Right lobe of liver (tissue), 6 donors: ENCODE results near the gene SNRPA1. TPM values are rescaled to one million over a fixed set of nuclear protein-coding genes. Genes with fewer than 3 reads are reported as not detected.
A peak's percentile ranks its signal among the peaks of the same experiment; 100 is the strongest.
"Not testable (repeated sequence)": the region's sequence is repeated elsewhere in the genome, so short reads cannot be mapped to it uniquely, and the experiment has no call there.

Experiments used
- ATAC-seq, 4 donors: fragments of 200-7000 bp; cut with Tn5 transposase; one replicate each; pipeline ENCODE4 v1.9.1; 2020; ENCODE audit warnings: mild to moderate bottlenecking in 4 of 4, moderate library complexity in 4 of 4
- DNase-seq, 3 donors: peaks; one replicate each; pipeline ENCODE4 v3.0.0-alpha.2; 2020
- H3K27ac ChIP-seq, 3 donors: fragments of 200-600 bp; one replicate each; pipeline ENCODE4 v1.8.0; 2022
- H3K27me3 ChIP-seq, 2 donors: fragments of 200-600 bp; one replicate each; pipeline ENCODE4 v1.8.0; 2022
- H3K36me3 ChIP-seq, 4 donors: fragments of 200-600 bp; sonication (generic) in 1 of 4; one replicate each; pipeline versions ENCODE4 v1.5.1 to v1.8.0; 2017 to 2022; ENCODE audit warnings: control low read depth in 1 of 4
- H3K4me1 ChIP-seq, 4 donors: fragments of 200-600 bp; sonication (generic) in 1 of 4; one replicate each; pipeline versions ENCODE4 v1.5.1 to v1.8.0; 2017 to 2022; ENCODE audit warnings: control low read depth in 1 of 4
- H3K4me3 ChIP-seq, 3 donors: fragments of 200-600 bp; one replicate each; pipeline ENCODE4 v1.8.0; 2022
- H3K9me3 ChIP-seq, 4 donors: fragments of 200-600 bp; sonication (generic) in 1 of 4; one replicate each; pipeline versions ENCODE4 v1.5.1 to v1.8.0; 2017 to 2022; ENCODE audit warnings: control low read depth in 1 of 4
- POLR2A ChIP-seq: fragments of 450-650 bp; IDR thresholded peaks from one replicate; pipeline ENCODE4 v1.6.1; 2017; ENCODE audit warnings: antibody characterized with exemption, mild to moderate bottlenecking
- WGBS: methylation state at CpG from one replicate; pipeline ENCODE4 v1.1.6; 2018; ENCODE audit warnings: low coverage, low lambda C conversion rate; ENCODE audit not compliant: insufficient coverage; ENCODE audit errors: missing lambda C conversion rate; 5-methylcytosine and 5-hydroxymethylcytosine counted together
- intact Hi-C, 2 donors: fragments of 100-400 bp; cut with DNase I; formaldehyde crosslinking; loops; one replicate each; pipeline versions ENCODE4 v1.11.2 to v1.14.1; 2022
- total RNA-seq, 6 experiments: library from RNA; depleted of rRNA in 2 of 6; stranded (reverse); fragments of >200 nt in 2 of 6; fragmentation: NEBNext Ultra II Directional in 3 of 6; extraction: Animal tissue kit (Norgen Biotek cat#: 25700) in 3 of 6; gene quantifications; one replicate each; pipeline versions ENCODE4 v1.1.0 to v1.2.4, GENCODE V29; 2016 to 2023
- TF ChIP-seq, protein P1 (sequence below), 4 donors: fragments of 200-600 bp in 3 of 4; fragments of 450-650 bp in 1 of 4; IDR thresholded peaks; one replicate each; pipeline versions ENCODE4 v1.5.1 to v1.8.0; 2016 to 2022; ENCODE audit warnings: antibody characterized with exemption in 4 of 4, mild to moderate bottlenecking in 2 of 4
- donor health status: DM: no; HTN: yes; CAD: no.
- donor health status: DM: no; HTN: no; CAD: no.
- donor health status: DM: no; HTN: no; CAD: no.
- donor health status: DM: no; HTN: yes; CAD: no.
- donor health status: DM: no; HTN: yes; CAD: no.

SNRPA1 gene
- total RNA-seq, 6 experiments from 2014 or later: 17.7 to 28.6 (median 24.1) TPM

- H3K4me1 ChIP-seq: peaks cover 0 to 11% (median 2%) of the 10 kb centered on the region in 4 donors
- intact Hi-C loops: no loop called here
- ATAC-seq: peak; percentile 53 to 75 (median 66)
- TF ChIP-seq, protein P1, sequence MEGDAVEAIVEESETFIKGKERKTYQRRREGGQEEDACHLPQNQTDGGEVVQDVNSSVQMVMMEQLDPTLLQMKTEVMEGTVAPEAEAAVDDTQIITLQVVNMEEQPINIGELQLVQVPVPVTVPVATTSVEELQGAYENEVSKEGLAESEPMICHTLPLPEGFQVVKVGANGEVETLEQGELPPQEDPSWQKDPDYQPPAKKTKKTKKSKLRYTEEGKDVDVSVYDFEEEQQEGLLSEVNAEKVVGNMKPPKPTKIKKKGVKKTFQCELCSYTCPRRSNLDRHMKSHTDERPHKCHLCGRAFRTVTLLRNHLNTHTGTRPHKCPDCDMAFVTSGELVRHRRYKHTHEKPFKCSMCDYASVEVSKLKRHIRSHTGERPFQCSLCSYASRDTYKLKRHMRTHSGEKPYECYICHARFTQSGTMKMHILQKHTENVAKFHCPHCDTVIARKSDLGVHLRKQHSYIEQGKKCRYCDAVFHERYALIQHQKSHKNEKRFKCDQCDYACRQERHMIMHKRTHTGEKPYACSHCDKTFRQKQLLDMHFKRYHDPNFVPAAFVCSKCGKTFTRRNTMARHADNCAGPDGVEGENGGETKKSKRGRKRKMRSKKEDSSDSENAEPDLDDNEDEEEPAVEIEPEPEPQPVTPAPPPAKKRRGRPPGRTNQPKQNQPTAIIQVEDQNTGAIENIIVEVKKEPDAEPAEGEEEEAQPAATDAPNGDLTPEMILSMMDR (IDR thresholded peaks at IDR 0.05): peak; percentile 52 to 75 (median 68)
- no peak for TF ChIP-seq POLR2A
- peaks cover 0 to 33% (median 15%) of the 10 kb centered on the region in 4 donors for H3K36me3 ChIP-seq
- WGBS: 48% methylated on average over 8 of the region's 8 CpGs
- H3K27ac ChIP-seq: no peak overlapping the region
- H3K4me3 ChIP-seq: no peak overlapping the region
- no peak for DNase-seq
- H3K27me3 ChIP-seq: no peaks in the 10 kb centered on the region
- H3K9me3 ChIP-seq: no peaks in the 10 kb centered on the region
Observed at GRCh38 chr15:101288905-101289513, 6.0 kb downstream of the SNRPA1 start.

DNA sequence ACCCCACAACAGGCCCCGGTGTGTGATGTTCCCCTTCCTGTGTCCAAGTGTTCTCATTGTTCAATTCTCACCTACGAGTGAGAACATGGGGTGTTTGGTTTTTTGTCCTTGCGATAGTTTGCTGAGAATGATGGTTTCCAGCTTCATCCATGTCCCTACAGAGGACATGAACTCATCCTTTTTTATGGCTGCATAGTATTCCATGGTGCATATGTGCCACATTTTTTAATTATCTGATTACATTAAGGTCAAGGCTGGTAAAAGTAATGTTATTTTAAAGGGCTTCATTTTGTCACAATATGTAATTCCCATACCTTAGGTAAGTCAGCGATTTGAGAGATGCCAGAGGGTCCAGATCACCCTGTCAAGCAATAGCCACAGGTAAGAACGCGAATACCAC is 7.7 kb downstream of the SNRPA1 start:
- H3K9me3 ChIP-seq, H3K27me3 ChIP-seq, DNase-seq, intact Hi-C loops, ATAC-seq, H3K27ac ChIP-seq, H3K4me1 ChIP-seq, H3K4me3 ChIP-seq: not testable (repeated sequence)
- peaks cover 0 to 47% (median 20%) of the 10 kb centered on the region in 4 donors for H3K36me3 ChIP-seq
- 95% methylated on average over 6 of the region's 6 CpGs for WGBS

DNA sequence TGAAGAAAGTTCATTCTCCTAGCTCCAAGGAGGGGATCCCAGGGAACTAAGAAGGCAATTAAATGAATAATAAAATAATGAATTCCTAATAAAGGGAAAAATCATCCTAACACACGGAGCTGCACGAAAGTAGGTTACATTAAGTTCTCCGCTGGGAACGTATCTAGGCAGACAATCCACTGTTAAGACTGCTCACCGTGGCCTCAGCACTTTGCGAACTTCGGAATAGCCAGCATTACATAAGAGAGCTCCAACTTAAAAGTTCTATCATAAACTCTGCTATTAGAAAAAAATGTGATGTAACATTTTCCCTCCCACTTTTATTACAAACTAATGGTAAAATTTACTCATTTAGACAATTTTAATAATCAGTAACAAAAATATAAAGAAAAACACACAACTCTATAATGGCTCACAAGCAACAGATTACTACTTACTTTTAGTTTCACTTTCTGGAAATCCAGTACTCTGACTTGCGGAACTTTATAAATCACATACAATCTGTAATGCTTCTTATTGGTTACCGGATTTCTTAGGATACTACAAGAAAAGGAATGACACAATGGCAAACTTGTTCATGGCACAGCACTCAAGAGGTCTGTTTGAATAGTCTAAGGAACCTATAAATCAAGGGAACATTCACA is 8.5 kb downstream of the SNRPA1 start:
- no peaks in the 10 kb centered on the region for H3K4me1 ChIP-seq
- no peaks in the 10 kb centered on the region for H3K27me3 ChIP-seq
- TF ChIP-seq POLR2A: no peak
- TF ChIP-seq, protein P1 (IDR thresholded peaks at IDR 0.05): no peak
- intact Hi-C loops: no loop called here
- WGBS: 33% methylated on average over 9 of the region's 9 CpGs
- H3K36me3 ChIP-seq: peaks cover 0 to 47% (median 20%) of the 10 kb centered on the region in 4 donors
- DNase-seq (no peak), ATAC-seq (peak; percentile 67 to 82 (median 72))
- H3K4me3 ChIP-seq: peak overlapping the region in 2 of 3 donors; percentile 38 to 41
- no peaks in the 10 kb centered on the region for H3K9me3 ChIP-seq
- H3K27ac ChIP-seq: peak overlapping the region in 2 of 3 donors; percentile 54 to 60

DNA sequence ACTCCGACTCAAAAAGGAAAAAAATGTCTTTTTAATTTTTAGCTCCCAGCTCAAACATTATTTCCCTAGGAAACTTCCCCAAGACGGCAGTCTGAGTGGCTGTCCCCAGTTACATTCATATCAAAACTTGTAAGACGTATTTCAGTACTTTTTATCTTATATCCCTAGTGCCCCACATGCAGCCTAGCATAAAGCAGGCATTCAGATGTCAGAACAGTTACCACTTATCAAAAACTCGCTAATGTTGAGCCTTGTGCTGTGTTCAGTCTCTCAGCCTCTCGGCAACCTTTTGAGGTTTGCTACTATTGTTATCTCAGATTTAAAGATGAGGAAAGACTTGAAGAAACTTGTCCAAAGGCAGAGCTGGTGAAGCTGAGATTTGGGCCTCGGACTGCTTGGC is 11.1 kb downstream of the SNRPA1 start:
- TF ChIP-seq, protein P1 (IDR thresholded peaks at IDR 0.05): no peak
- TF ChIP-seq POLR2A: no peak
- H3K36me3 ChIP-seq: peaks cover 0 to 52% (median 22%) of the 10 kb centered on the region in 4 donors
- no peak for ATAC-seq
- no peaks in the 10 kb centered on the region for H3K9me3 ChIP-seq
- WGBS: 74% methylated on average over 6 of the region's 6 CpGs
- no peak overlapping the region for H3K4me3 ChIP-seq
- H3K27me3 ChIP-seq: no peaks in the 10 kb centered on the region
- no peak overlapping the region for H3K27ac ChIP-seq
- DNase-seq: no peak
- peaks cover 0 to 20% (median 6%) of the 10 kb centered on the region in 4 donors for H3K4me1 ChIP-seq
- intact Hi-C loops: no loop called here

DNA sequence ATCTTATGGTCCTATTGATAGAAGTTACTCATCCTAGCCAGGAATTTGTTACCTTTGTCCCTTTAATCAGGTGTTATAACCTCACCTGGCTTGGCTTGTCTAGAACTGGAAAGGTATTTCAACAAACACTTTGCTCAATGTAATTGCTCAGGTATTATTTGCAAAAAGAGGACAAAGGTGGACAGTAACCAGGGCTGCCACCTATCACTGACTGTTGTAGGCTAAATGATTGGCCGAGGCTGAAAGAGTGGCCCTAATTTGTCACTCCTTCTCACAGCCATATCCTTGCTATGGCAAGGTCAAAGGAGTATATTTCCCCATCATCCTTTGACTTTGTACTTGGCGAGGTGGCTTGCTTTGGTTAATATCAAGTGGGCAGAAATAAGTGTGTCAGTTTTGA is 15.0 kb downstream of the SNRPA1 start:
- Histone ChIP-seq H3K27ac (peak overlapping the region in 2 of 3 donors; percentile 47 to 73), H3K9me3 (no peaks in the 10 kb centered on the region), H3K4me1 (peaks cover 0 to 33% (median 13%) of the 10 kb centered on the region in 4 donors), H3K36me3 (peaks cover 0 to 38% (median 13%) of the 10 kb centered on the region in 4 donors), H3K4me3 (no peak overlapping the region), H3K27me3 (no peaks in the 10 kb centered on the region)
- TF ChIP-seq POLR2A: no peak
- TF ChIP-seq, protein P1 (IDR thresholded peaks at IDR 0.05): no peak
- ATAC-seq (peak; percentile 3 to 60 (median 42)), DNase-seq (peak in 1 of 3 donors; percentile 76)
- 34% methylated on average over 2 of the region's 2 CpGs for WGBS
- intact Hi-C loops: no loop called here
